Activated CD8-positive, alpha-beta T cell treated with anti-CD3 and anti-CD28 coated beads, Interleukin-2, amount 10 ng/mL, durations not matched to agents 7 days and 5 days (primary cell): ENCODE measurements around the gene TNFSF10. TPM values are rescaled to one million over a fixed set of nuclear protein-coding genes. Genes with fewer than 3 reads are reported as not detected.
A peak's percentile ranks its signal among the peaks of the same experiment; 100 is the strongest.

ENCODE experiments used
- ATAC-seq: fragments of 150-1000 bp; cut with Tn5 transposase; one replicate; pipeline ENCODE4 v1.10.0; 2021; ENCODE audit warnings: moderate library complexity
- CTCF ChIA-PET: fragments of 350-600 bp; sonication (Branson Sonifier 250); formaldehyde crosslinking; loops from one replicate; lab custom pipeline; 2021; ENCODE audit warnings: antibody characterized with exemption; lab: Charles Lee
- POLR2A ChIA-PET: fragments of 350-600 bp; sonication (Branson Sonifier 250); formaldehyde crosslinking; loops from one replicate; lab custom pipeline; 2021; ENCODE audit warnings: antibody characterized with exemption; lab: Charles Lee
- DNase-seq: peaks from one replicate; pipeline ENCODE4 v3.0.0-alpha.2; 2020
- H3K27ac Mint-ChIP-seq: one replicate; pipeline ENCODE4 v1.8.0; 2021; ENCODE audit warnings: mild to moderate bottlenecking, mixed read lengths
- H3K27me3 Mint-ChIP-seq: one replicate; pipeline ENCODE4 v1.8.0; 2021; ENCODE audit warnings: low read depth, mixed read lengths
- H3K36me3 Mint-ChIP-seq: one replicate; pipeline ENCODE4 v1.8.0; 2021; ENCODE audit warnings: low read depth, mixed read lengths
- H3K4me1 Mint-ChIP-seq: one replicate; pipeline ENCODE4 v1.8.0; 2021; ENCODE audit warnings: low read depth, mixed read lengths
- H3K4me3 Mint-ChIP-seq: one replicate; pipeline ENCODE4 v1.8.0; 2021; ENCODE audit warnings: mild to moderate bottlenecking, mixed read lengths
- H3K9me3 Mint-ChIP-seq: one replicate; pipeline ENCODE4 v1.8.0; 2022; ENCODE audit warnings: mixed read lengths; ENCODE audit not compliant: insufficient read depth
- total RNA-seq, 2 experiments: library from RNA; stranded (reverse); gene quantifications; one replicate each; pipeline ENCODE4 v1.2.3, GENCODE V29; 2021

The TNFSF10 gene
- total RNA-seq, 2 experiments from 2014 or later: 106 to 108 TPM

DNA sequence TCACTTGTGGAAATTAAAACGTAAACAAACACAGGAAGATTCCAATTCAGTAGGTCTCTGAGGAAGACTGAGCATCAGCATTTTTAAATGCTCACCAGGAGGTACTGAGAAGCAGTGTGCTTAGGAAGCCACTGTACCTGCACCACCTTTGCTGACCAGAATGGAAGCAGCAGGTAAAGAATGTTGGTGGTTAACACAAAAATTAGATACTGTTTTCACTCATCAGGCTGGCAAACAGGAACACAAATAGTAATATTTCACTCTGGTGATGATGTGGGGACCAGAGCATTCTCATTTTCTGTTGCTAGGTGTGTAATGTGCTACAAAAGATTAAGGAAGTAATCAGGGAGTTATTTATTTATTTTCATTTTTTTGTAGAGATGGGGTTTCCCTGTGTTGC lies 45.1 kb downstream of the TNFSF10 start:
- Mint-ChIP-seq H3K27ac (no peak overlapping the region), H3K4me1 (peaks cover 18% of the 10 kb centered on the region), H3K36me3 (peaks cover 2% of the 10 kb centered on the region), H3K27me3 (peaks cover 4% of the 10 kb centered on the region), H3K9me3 (peaks cover 3% of the 10 kb centered on the region), H3K4me3 (no peak overlapping the region)
- ChIA-PET POLR2A (interaction anchor here (0.7 kb wide), 1 partner anchor 42 kb away, joined by 3 read pairs; no protein-coding TSS in a partner anchor), CTCF (interaction anchor here (0.6 to 3.4 kb wide), 13 partner anchors 8 to 188 kb away, joined by 3 to 23 read pairs (median 5); no protein-coding TSS in a partner anchor)
- ATAC-seq: no peak
- no peak for DNase-seq

DNA sequence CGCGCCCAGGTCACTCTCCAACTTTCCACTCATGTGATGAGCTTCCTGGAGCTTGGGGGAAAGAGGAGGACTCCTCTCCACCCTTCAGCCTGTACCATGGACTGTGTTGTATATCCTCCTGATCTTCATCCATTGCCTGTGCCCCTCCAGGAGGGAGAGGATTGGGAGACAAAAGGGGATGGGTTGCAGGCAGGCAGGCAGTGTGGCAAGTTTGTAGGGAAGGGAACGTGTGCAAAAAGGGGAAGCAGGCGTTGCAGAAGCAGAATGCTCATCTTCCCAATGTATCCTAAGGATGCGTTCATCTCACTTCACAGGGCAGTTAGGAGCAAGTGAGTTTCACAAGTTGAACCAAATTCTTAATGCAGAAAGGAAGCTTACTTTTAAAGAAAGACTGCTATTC lies 46.9 kb downstream of the TNFSF10 start:
- CTCF ChIA-PET: interaction anchor here (0.7 to 3.4 kb wide), 10 partner anchors 15 to 192 kb away, joined by 3 to 23 read pairs (median 4); no protein-coding TSS in a partner anchor
- Mint-ChIP-seq H3K9me3 (no peaks in the 10 kb centered on the region), H3K27me3 (peaks cover 4% of the 10 kb centered on the region), H3K4me1 (peaks cover 18% of the 10 kb centered on the region), H3K4me3 (no peak overlapping the region), H3K36me3 (no peaks in the 10 kb centered on the region), H3K27ac (no peak overlapping the region)
- ATAC-seq (no peak), DNase-seq (no peak)
- POLR2A ChIA-PET: no interaction called here

DNA sequence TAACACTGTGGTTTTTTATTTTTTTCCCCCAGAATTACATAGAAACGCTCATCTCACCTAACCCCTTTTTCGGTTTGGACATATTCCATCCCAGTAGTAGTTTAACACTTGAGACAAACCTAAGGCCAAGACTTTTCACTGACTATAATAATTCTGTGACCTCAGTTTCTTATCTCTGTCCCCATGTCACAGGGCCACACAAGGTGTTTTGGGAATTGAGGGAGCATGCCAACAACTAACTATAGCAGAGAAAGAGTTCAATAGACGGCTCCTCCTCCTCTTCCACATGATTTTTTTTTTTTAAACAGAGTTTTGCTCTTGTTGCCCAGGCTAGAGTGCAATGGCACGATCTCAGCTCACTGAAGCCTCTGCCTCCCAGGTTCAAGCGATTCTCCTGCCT lies 47.5 kb downstream of the TNFSF10 start:
- no peak for DNase-seq
- Mint-ChIP-seq H3K4me1 (peaks cover 18% of the 10 kb centered on the region), H3K4me3 (no peak overlapping the region), H3K27ac (no peak overlapping the region), H3K9me3 (no peaks in the 10 kb centered on the region), H3K27me3 (peaks cover 4% of the 10 kb centered on the region), H3K36me3 (no peaks in the 10 kb centered on the region)
- CTCF ChIA-PET: interaction anchor here (1.0 to 3.4 kb wide), 4 partner anchors 14 to 148 kb away, joined by 3 to 22 read pairs (median 10); no protein-coding TSS in a partner anchor
- ATAC-seq: no peak
- POLR2A ChIA-PET: no interaction called here

DNA sequence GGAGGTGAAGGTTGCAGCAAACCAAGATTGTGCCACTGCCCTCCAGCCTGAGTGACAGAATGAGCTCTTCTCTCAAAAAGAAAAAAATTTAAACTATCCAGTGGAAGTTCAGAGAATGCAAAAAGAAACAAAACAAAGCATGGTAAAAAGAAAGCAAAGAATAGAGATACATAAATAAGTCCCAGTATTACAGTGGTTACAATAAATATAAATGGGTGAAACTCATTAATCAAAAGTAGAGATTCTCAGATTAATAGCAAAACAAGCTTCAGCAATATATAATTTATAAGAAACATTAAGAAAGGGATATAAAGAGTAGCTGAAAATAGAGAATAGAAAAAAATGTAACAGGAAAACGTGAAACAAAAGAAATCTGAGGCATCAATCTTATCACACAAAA lies 51.3 kb downstream of the TNFSF10 start:
- POLR2A ChIA-PET: interaction anchor here (0.6 kb wide), 1 partner anchor 23 kb away, joined by 4 read pairs; no protein-coding TSS in a partner anchor
- H3K36me3 Mint-ChIP-seq: no peaks in the 10 kb centered on the region
- CTCF ChIA-PET: interaction anchor here (1.2 to 1.3 kb wide), 3 partner anchors 10 to 130 kb away, joined by 3 to 5 read pairs (median 4); no protein-coding TSS in a partner anchor
- H3K4me1 Mint-ChIP-seq: peaks cover 4% of the 10 kb centered on the region
- DNase-seq (no peak), ATAC-seq (no peak)
- no peak overlapping the region for H3K27ac Mint-ChIP-seq
- no peak overlapping the region for H3K4me3 Mint-ChIP-seq
- no peaks in the 10 kb centered on the region for H3K9me3 Mint-ChIP-seq
- H3K27me3 Mint-ChIP-seq: peaks cover 16% of the 10 kb centered on the region

DNA sequence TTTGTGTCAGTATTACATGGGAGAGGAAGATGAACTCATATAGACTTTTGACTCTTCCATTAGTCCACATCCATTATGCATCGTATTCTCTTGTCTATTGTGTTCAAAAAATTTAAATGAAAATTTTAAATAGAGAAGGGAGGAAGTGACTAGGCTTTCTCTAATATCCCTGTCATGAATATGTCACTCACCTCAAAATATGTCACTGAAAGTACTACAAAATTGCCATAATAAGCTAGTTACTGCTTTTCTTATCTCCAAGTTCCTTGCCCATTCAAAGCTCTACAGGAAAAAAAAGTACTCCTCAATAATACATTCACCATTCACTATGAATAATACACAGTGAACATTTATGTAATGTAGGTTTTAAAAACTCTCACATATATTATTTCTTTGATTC lies 52.6 kb downstream of the TNFSF10 start:
- H3K27me3 Mint-ChIP-seq: peaks cover 17% of the 10 kb centered on the region
- H3K4me1 Mint-ChIP-seq: no peaks in the 10 kb centered on the region
- no peaks in the 10 kb centered on the region for H3K36me3 Mint-ChIP-seq
- no peak overlapping the region for H3K4me3 Mint-ChIP-seq
- ATAC-seq (no peak), DNase-seq (no peak)
- no peak overlapping the region for H3K27ac Mint-ChIP-seq
- no peaks in the 10 kb centered on the region for H3K9me3 Mint-ChIP-seq
- CTCF ChIA-PET: interaction anchor here (0.9 kb wide), 1 partner anchor 9 kb away, joined by 6 read pairs; no protein-coding TSS in a partner anchor
- POLR2A ChIA-PET: no interaction called here

DNA sequence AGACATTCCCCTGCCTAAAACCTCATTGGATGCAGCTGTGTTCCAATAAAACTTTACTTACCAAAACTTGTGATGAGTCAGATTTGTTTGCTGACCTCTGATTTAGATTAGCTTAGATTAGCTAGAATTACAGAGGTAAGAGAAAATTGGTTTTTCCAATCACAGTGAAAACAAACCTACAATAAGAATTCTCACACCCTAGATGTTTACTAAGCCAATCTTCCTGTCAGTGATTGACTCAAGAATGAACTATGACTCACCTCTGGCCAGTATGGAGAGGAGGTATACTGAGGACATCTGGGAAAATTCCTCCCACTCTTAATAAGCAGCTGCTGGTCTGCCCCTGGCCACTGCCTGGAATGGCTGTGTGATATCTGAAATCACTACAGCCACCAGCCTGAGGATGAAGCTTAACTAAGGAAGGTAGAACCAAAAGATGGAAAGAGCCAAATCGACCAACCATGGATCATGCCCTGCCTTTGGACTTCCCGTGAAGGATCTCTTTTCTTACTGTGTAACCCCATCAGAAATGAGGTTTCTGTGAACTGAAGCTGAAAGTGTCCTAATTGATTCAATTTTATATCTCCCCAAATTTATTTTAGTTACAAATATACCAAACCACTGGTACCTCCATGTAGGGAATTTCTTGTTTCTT lies 55.9 kb downstream of the TNFSF10 start:
- no peak overlapping the region for H3K27ac Mint-ChIP-seq
- no peaks in the 10 kb centered on the region for H3K9me3 Mint-ChIP-seq
- DNase-seq (no peak), ATAC-seq (no peak)
- POLR2A ChIA-PET: no interaction called here
- no peaks in the 10 kb centered on the region for H3K4me1 Mint-ChIP-seq
- CTCF ChIA-PET: interaction anchor here (0.9 kb wide), 1 partner anchor 10 kb away, joined by 3 read pairs; no protein-coding TSS in a partner anchor
- no peak overlapping the region for H3K4me3 Mint-ChIP-seq
- H3K36me3 Mint-ChIP-seq: no peaks in the 10 kb centered on the region
- peaks cover 20% of the 10 kb centered on the region for H3K27me3 Mint-ChIP-seq

DNA sequence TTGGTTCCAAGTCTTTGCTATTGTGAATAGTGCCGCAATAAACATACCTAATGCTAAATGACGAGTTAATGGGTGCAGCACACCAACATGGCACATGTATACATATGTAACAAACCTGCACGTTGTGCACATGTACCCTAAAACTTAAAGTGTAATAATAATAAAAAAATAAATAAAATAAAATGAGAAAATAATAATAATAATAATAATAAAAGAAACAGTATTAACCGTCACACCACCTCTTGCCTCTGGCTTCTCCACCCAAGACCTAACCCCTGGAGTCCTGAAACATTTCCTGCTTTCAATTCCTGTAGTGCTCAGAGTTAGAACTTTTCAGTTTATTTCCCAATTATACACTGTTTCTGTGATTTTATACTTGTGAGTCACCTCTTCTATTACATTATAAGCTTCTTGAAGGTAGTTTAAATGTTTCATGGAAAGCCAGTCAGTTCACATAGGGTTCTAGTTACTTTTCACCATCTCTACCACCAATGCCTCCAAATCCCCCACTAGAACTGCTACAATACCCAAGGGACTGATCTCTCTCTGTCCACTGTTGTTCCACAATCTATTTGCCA lies 56.6 kb downstream of the TNFSF10 start:
- no peak overlapping the region for H3K27ac Mint-ChIP-seq
- H3K9me3 Mint-ChIP-seq: no peaks in the 10 kb centered on the region
- H3K36me3 Mint-ChIP-seq: no peaks in the 10 kb centered on the region
- ChIA-PET CTCF (interaction anchor here (0.6 kb wide), 1 partner anchor 11 kb away, joined by 5 read pairs; no protein-coding TSS in a partner anchor), POLR2A (no interaction called here)
- H3K4me1 Mint-ChIP-seq: no peaks in the 10 kb centered on the region
- peaks cover 20% of the 10 kb centered on the region for H3K27me3 Mint-ChIP-seq
- no peak for ATAC-seq
- no peak overlapping the region for H3K4me3 Mint-ChIP-seq
- DNase-seq: no peak

DNA sequence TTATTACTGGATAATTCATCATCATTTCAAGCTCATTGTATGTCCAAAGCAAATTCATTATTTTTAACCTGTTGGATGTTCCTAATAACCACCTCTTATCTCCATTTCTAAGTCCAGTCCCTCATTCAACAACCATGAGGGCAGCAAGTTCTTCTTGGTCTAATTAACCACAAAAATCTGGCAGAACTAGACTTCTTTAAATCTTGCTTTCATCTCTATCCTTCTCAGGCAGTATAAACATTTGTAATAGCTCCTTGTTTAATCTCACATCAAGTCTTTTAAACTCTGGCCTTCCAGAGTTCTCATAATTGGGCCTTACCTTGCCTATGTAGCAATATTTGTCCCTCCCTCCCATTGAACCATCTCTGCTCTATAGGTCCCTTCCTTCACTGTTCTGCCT lies 57.9 kb downstream of the TNFSF10 start:
- no peak overlapping the region for H3K4me3 Mint-ChIP-seq
- no peaks in the 10 kb centered on the region for H3K9me3 Mint-ChIP-seq
- CTCF ChIA-PET: interaction anchor here (1.4 to 1.7 kb wide), 2 partner anchors 12 to 133 kb away, joined by 5 to 7 read pairs; no protein-coding TSS in a partner anchor
- H3K27me3 Mint-ChIP-seq: peaks cover 15% of the 10 kb centered on the region
- H3K27ac Mint-ChIP-seq: no peak overlapping the region
- POLR2A ChIA-PET: no interaction called here
- ATAC-seq: no peak
- no peaks in the 10 kb centered on the region for H3K4me1 Mint-ChIP-seq
- DNase-seq: no peak
- H3K36me3 Mint-ChIP-seq: no peaks in the 10 kb centered on the region

DNA sequence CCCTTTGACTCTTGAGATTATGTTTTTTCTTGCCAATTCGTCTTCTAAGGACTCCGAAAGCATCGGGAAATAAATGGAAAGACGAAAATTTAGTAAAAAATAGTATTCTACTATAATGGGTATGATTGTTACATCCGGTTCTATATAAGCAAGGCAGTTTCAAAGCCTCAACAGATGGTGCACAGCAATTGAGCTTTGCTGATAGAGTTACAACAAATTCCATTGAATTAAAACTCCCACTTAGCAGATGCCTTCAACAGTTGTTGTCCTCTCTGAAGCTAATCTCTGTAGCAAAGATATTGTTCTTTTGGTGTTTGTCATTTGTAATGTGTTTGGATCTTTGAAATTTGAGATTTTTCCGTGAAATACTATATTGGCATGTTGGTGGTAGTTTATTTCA lies 58.9 kb downstream of the TNFSF10 start:
- Mint-ChIP-seq H3K9me3 (no peaks in the 10 kb centered on the region), H3K27ac (no peak overlapping the region), H3K27me3 (peaks cover 15% of the 10 kb centered on the region), H3K4me1 (no peaks in the 10 kb centered on the region), H3K4me3 (no peak overlapping the region), H3K36me3 (no peaks in the 10 kb centered on the region)
- CTCF ChIA-PET: interaction anchor here (1.7 kb wide), 1 partner anchor 132 kb away, joined by 7 read pairs; no protein-coding TSS in a partner anchor
- DNase-seq (no peak), ATAC-seq (no peak)
- POLR2A ChIA-PET: no interaction called here

DNA sequence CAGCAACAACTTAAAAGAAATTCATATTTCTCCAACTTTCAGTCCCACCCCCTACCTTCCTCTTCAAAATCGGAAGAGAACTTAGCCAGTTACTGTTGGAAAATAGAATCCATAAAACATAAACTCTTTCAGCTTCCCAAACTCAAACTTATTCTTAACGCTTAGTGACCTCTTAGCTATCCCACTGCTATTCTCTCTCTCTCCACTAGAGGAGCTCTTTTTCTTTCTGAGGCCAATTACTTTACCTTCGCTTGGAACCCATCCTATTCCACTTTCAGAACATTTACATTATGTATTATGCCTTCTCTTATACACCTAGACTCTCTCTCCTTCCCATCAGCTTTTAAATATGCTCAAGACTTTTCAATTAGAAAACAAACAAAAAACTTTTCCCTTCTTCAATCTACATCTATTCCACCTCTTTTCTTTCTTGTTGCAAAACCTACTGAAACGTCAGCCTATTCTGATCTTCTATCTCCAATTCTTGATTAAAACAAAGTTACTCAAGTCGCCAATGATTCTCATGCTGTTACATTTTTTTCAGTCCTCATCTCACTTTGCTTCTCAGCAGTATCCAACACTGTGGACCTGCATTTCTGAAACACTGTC lies 61.6 kb downstream of the TNFSF10 start:
- Mint-ChIP-seq H3K36me3 (no peaks in the 10 kb centered on the region), H3K27me3 (peaks cover 4% of the 10 kb centered on the region), H3K9me3 (no peaks in the 10 kb centered on the region), H3K27ac (no peak overlapping the region), H3K4me3 (no peak overlapping the region), H3K4me1 (no peaks in the 10 kb centered on the region)
- DNase-seq: no peak
- ChIA-PET CTCF (interaction anchor here (0.6 to 5.0 kb wide), 50 partner anchors 9 to 689 kb away, joined by 3 to 32 read pairs (median 4); partner anchors contain the start of gene GHSR), POLR2A (no interaction called here)
- peak; percentile 61 for ATAC-seq

DNA sequence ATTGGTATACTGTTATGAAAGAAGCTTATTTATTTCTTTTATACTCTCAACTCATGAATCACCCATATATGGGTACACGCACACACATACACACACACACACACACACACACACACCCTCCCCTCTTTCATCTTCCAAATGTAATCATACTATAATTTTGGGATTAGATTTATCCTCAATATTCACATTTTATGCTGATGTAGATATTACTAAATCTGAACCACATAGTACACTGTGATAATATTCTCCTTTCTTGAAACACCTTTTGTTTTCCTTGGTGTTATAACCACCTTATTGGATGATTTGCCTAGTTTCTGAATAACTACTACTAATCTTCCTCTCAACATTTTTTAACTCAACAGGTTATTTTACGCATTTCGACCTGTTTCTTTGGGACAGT lies 66.8 kb downstream of the TNFSF10 start:
- H3K27me3 Mint-ChIP-seq: peaks cover 25% of the 10 kb centered on the region
- ATAC-seq (no peak), DNase-seq (no peak)
- ChIA-PET CTCF (no interaction called here), POLR2A (no interaction called here)
- no peaks in the 10 kb centered on the region for H3K36me3 Mint-ChIP-seq
- no peaks in the 10 kb centered on the region for H3K9me3 Mint-ChIP-seq
- no peak overlapping the region for H3K27ac Mint-ChIP-seq
- no peaks in the 10 kb centered on the region for H3K4me1 Mint-ChIP-seq
- H3K4me3 Mint-ChIP-seq: no peak overlapping the region
